A549 (cell line): ENCODE measurements around the gene PHF1. TPM values are rescaled to one million over a fixed set of nuclear protein-coding genes. Genes with fewer than 3 reads are reported as not detected.

ENCODE experiments used
- ATAC-seq, 2 experiments: fragments of 200-7000 bp in 1 of 2; fragments of >200 bp in 1 of 2; cut with Nextera tagmentation in 1 of 2; cut with Tn5 transposase in 1 of 2; 3 replicates each; pipeline versions ENCODE4 v1.8.0 to v1.9.1; 2018 to 2020; ENCODE audit warnings: mild to moderate bottlenecking in 1 of 2, moderate library complexity in 1 of 2
- CTCF ChIA-PET: fragments of 300-600 bp; sonication (Branson Sonifier 250); formaldehyde crosslinking; extraction: SDS; loops from one replicate; lab custom pipeline; 2021; ENCODE audit warnings: antibody characterized with exemption, inconsistent platforms; lab: Yijun Ruan, JAX
- POLR2A ChIA-PET: fragments of 350-600 bp; formaldehyde crosslinking; extraction: SDS; loops from one replicate; lab custom pipeline; 2021; ENCODE audit warnings: antibody characterized with exemption, inconsistent platforms; lab: Yijun Ruan, JAX
- DNase-seq, 2 experiments: peaks; one replicate each; pipeline versions ENCODE4 v3.0.0 to v3.0.0-alpha.2; 2011 to 2016; ENCODE audit warnings: low read depth in 1 of 2, low spot score in 1 of 2
- FAIRE-seq: peaks from 2 replicates; lab custom pipeline; 2011; peaks lifted over from hg19 to GRCh38; lab: Jason Lieb, UNC
- H3K27ac ChIP-seq, 2 experiments: fragments of >200 bp; sonication (Bioruptor Twin); formaldehyde crosslinking; 3 replicates each; pipeline ENCODE4 v1.5.1; 2016 to 2017
- H3K4me1 ChIP-seq: fragments of >200 bp; sonication (Bioruptor Twin); formaldehyde crosslinking; 3 replicates; pipeline ENCODE4 v1.6.1; 2016
- H3K4me2 ChIP-seq: fragments of >200 bp; sonication (Bioruptor Twin); formaldehyde crosslinking; 3 replicates; pipeline ENCODE4 v1.6.1; 2016
- H3K4me3 ChIP-seq: fragments of >200 bp; sonication (Bioruptor Twin); formaldehyde crosslinking; 3 replicates; pipeline ENCODE4 v1.5.1; 2016
- H3K9me3 ChIP-seq: fragments of >200 bp; sonication (Bioruptor Twin); formaldehyde crosslinking; 3 replicates; pipeline ENCODE4 v1.6.1; 2016
- BHLHE40 ChIP-seq: IDR thresholded peaks from 2 replicates; pipeline ENCODE4 v1.6.1; 2012; ENCODE audit warnings: low read depth, low read length, inconsistent platforms
- CBX8 ChIP-seq: fragments of 200-600 bp; sonication (generic); IDR thresholded peaks from 2 replicates; pipeline ENCODE4 v1.6.1; 2016
- CEBPB ChIP-seq, 2 experiments: fragments of >200 bp in 1 of 2; sonication (Bioruptor Twin) in 1 of 2; formaldehyde crosslinking in 1 of 2; IDR thresholded peaks; 2 replicates each; pipeline ENCODE4 v1.6.1; 2012 to 2016
- CHD2 ChIP-seq: fragments of 150-350 bp; IDR thresholded peaks from 2 replicates; pipeline ENCODE4 v1.6.1; 2014; ENCODE audit warnings: low read length; ENCODE audit not compliant: partially characterized antibody
- CHD4 ChIP-seq: fragments of 200-600 bp; sonication (generic); IDR thresholded peaks from 2 replicates; pipeline ENCODE4 v1.6.1; 2016; ENCODE audit warnings: antibody characterized with exemption, mild to moderate bottlenecking, borderline replicate concordance
- EHF ChIP-seq: fragments of 250-450 bp; sonication (Bioruptor Pico); IDR thresholded peaks from 2 replicates; pipeline ENCODE4 v1.5.0; 2020; ENCODE audit warnings: mild to moderate bottlenecking
- FOXS1 ChIP-seq: fragments of 250-450 bp; sonication (Bioruptor Pico); IDR thresholded peaks from 2 replicates; pipeline ENCODE4 v1.5.0; 2020; ENCODE audit warnings: mild to moderate bottlenecking, moderate library complexity
- HDAC2 ChIP-seq: fragments of 200-600 bp; sonication (generic); IDR thresholded peaks from 2 replicates; pipeline ENCODE4 v1.6.1; 2016
- HOXA7 ChIP-seq: fragments of 250-450 bp; sonication (Bioruptor Pico); IDR thresholded peaks from 2 replicates; pipeline ENCODE4 v1.5.0; 2020; ENCODE audit warnings: mild to moderate bottlenecking, moderate library complexity
- HOXB5 ChIP-seq: fragments of 250-450 bp; sonication (Bioruptor Pico); IDR thresholded peaks from 2 replicates; pipeline ENCODE4 v1.5.0; 2020; ENCODE audit warnings: mild to moderate bottlenecking, moderate library complexity
- JUNB ChIP-seq: fragments of >200 bp; sonication (Bioruptor Twin); formaldehyde crosslinking; IDR thresholded peaks from 2 replicates; pipeline ENCODE4 v1.6.1; 2016
- MAFK ChIP-seq: fragments of 450-650 bp; IDR thresholded peaks from 2 replicates; pipeline ENCODE4 v1.6.1; 2014; ENCODE audit not compliant: partially characterized antibody
- NFE2L2 ChIP-seq: fragments of 150-350 bp; conservative IDR thresholded peaks from 2 replicates; pipeline ENCODE4 v1.6.1; 2014; ENCODE audit warnings: low read length
- NPAS2 ChIP-seq: fragments of 250-450 bp; sonication (Bioruptor Pico); IDR thresholded peaks from 2 replicates; pipeline ENCODE4 v1.8.0; 2022; ENCODE audit warnings: mild to moderate bottlenecking, moderate library complexity, borderline replicate concordance
- NR3C1 ChIP-seq: fragments of >200 bp; sonication (Bioruptor Twin); formaldehyde crosslinking; IDR thresholded peaks from 3 replicates; pipeline ENCODE4 v1.6.1; 2017
- PHF8 ChIP-seq: fragments of 200-600 bp; sonication (generic); IDR thresholded peaks from 2 replicates; pipeline ENCODE4 v1.6.1; 2016; ENCODE audit warnings: low read depth, mild to moderate bottlenecking, antibody characterized with exemption, moderate library complexity, borderline replicate concordance
- POLR2A ChIP-seq: IDR thresholded peaks from 2 replicates; pipeline ENCODE4 v1.6.1; 2012; ENCODE audit warnings: mild to moderate bottlenecking, low read length
- POLR2AphosphoS2 ChIP-seq: conservative IDR thresholded peaks from 2 replicates; pipeline ENCODE4 v1.6.1; 2012; ENCODE audit warnings: low read length, improper control_type of control experiment, inconsistent platforms
- RFX5 ChIP-seq: fragments of 450-650 bp; IDR thresholded peaks from 2 replicates; pipeline ENCODE4 v1.7.1; 2014; ENCODE audit warnings: antibody characterized with exemption, mild to moderate bottlenecking, moderate library complexity
- ZFP36 ChIP-seq: fragments of 450-650 bp; IDR thresholded peaks from 2 replicates; pipeline ENCODE4 v1.6.1; 2014; ENCODE audit warnings: borderline replicate concordance; ENCODE audit not compliant: partially characterized antibody
- ZSCAN20 ChIP-seq: fragments of 250-450 bp; sonication (Bioruptor Pico); IDR thresholded peaks from 2 replicates; pipeline ENCODE4 v1.8.0; 2022; ENCODE audit warnings: mild to moderate bottlenecking, moderate library complexity
- WGBS: methylation state at CpG from one replicate; pipeline ENCODE4 v1.1.6; 2017; ENCODE audit errors: missing lambda C conversion rate; 5-methylcytosine and 5-hydroxymethylcytosine counted together
- polyA plus RNA-seq, 4 experiments: library from polyadenylated mRNA; depleted of rRNA in 3 of 4; stranded (reverse); fragments of >200 nt; fragmentation: RNase III in 1 of 4; extraction: RNeasy Plus Mini Kit Qiagen cat#74134 plus additional on column Dnase treatment in 1 of 4; gene quantifications; 2 replicates in 3 of 4; 3 replicates in 1 of 4; pipeline ENCODE4 v1.2.3, GENCODE V29; 2011 to 2017
- TF ChIP-seq, protein P1 (sequence below): IDR thresholded peaks from 2 replicates; pipeline ENCODE4 v1.6.1; 2012; ENCODE audit warnings: low read depth, borderline replicate concordance
- TF ChIP-seq, protein P2 (sequence below): IDR thresholded peaks from 2 replicates; pipeline ENCODE4 v1.6.1; 2012
- TF ChIP-seq, protein P3 (sequence below): fragments of 250-450 bp; sonication (Bioruptor Pico); IDR thresholded peaks from 2 replicates; pipeline ENCODE4 v1.5.0; 2021; ENCODE audit warnings: mild to moderate bottlenecking, moderate library complexity, borderline replicate concordance
- TF ChIP-seq, protein P4 (sequence below): fragments of 200-600 bp; sonication (generic); IDR thresholded peaks from 2 replicates; pipeline ENCODE4 v1.6.1; 2016; ENCODE audit warnings: antibody characterized with exemption, mild to moderate bottlenecking, moderate library complexity
- TF ChIP-seq, protein P5 (sequence below): fragments of >200 bp; sonication (Bioruptor Twin); formaldehyde crosslinking; IDR thresholded peaks from 2 replicates; pipeline ENCODE4 v1.6.1; 2016

PHF1 gene
- polyA plus RNA-seq, 2 of the 4 experiments (the other 2 are of a cell fraction) = 14.0 to 21.4 TPM

DNA sequence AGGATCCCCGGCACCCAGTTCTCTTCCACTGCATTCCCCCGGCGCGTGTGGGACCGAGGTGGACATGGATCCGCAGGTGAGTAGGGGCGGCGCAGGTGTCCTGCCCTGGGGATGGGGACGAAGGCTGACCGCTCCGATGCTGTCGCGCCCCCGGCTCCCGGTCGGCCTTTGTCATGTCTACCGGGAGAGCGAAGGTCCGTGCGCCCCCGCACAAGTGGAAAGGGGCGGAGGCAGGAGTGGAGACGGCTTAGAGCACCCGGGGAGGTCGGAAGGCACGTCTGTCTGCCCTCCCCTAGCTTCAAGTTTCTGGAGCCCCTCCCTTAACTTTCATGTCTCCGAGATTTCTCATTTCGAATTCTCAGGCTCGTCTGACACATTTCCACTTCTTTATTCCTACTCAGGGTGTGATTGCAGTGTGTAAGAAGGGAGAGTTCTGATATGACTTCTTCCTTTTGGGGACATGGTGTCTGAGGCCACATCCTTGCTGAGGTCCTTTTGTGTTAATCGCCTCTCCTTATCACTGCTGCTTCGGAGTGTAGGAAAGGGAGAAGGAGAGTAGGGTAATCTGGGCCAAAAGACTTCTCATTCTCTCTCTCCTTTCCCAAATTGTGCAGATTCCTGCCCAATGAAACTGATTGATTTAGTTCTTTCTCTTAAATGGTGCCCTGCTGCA is 18.8 kb upstream of the PHF1 start:
- Histone ChIP-seq H3K4me3 (peak overlapping the region; percentile 81), H3K4me2 (peak overlapping the region; percentile 91), H3K4me1 (peaks cover 31% of the 10 kb centered on the region), H3K9me3 (no peaks in the 10 kb centered on the region), H3K27ac (peak overlapping the region; percentile 74 to 94)
- 1% methylated on average over 17 of the region's 31 CpGs for WGBS
- TF ChIP-seq POLR2A = no peak
- 0 out of 2 replicates have a peak, but pooled peaks have one; percentile 22 for TF ChIP-seq PHF8
- TF ChIP-seq HOXA7 (CRISPR knock-in tag) = no peak
- ATAC-seq (peak in 1 of 2 experiments; percentile 26; a peak in 5 of 6 replicates), FAIRE-seq (no peak), DNase-seq (no peak)
- POLR2A ChIA-PET = no interaction called here
- CTCF ChIA-PET = no interaction called here

DNA sequence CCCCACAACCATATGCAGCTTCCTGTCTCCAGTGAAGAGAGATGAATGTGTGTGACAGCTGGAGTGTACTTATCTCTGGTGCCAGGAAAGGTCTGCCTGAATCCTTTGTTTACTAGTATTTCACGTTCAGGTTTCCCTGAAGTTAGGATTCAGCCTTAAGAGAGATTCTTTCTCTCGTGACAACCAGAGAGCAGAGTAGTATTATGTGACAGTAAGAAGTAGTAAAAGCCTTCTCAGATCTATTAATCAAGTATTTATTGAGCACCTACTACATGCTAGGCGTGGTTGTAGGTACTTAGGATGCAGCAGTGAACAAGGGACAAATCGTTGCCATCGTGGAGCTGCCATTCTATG is 18.2 kb upstream of the PHF1 start:
- ATAC-seq (no peak), FAIRE-seq (no peak), DNase-seq (no peak)
- H3K4me2 ChIP-seq = peak overlapping the region; percentile 91
- TF ChIP-seq CEBPB (IDR thresholded peaks at IDR 0.05) (no peak), HDAC2 (no peak), EHF (no peak), MAFK (no peak), HOXA7 (CRISPR knock-in tag) (no peak), RFX5 (no peak), CHD4 (no peak), HOXB5 (CRISPR knock-in tag) (no peak), CBX8 (no peak), JUNB (no peak), ZSCAN20 (CRISPR knock-in tag) (no peak), POLR2AphosphoS2 (no peak)
- TF ChIP-seq, protein P1, sequence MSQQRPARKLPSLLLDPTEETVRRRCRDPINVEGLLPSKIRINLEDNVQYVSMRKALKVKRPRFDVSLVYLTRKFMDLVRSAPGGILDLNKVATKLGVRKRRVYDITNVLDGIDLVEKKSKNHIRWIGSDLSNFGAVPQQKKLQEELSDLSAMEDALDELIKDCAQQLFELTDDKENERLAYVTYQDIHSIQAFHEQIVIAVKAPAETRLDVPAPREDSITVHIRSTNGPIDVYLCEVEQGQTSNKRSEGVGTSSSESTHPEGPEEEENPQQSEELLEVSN = no peak
- TF ChIP-seq, protein P2, sequence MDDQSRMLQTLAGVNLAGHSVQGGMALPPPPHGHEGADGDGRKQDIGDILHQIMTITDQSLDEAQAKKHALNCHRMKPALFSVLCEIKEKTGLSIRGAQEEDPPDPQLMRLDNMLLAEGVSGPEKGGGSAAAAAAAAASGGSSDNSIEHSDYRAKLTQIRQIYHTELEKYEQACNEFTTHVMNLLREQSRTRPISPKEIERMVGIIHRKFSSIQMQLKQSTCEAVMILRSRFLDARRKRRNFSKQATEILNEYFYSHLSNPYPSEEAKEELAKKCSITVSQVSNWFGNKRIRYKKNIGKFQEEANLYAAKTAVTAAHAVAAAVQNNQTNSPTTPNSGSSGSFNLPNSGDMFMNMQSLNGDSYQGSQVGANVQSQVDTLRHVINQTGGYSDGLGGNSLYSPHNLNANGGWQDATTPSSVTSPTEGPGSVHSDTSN = no peak
- peak overlapping the region; percentile 74 to 94 for H3K27ac ChIP-seq
- POLR2A ChIA-PET = no interaction called here
- 12% methylated on average over 5 of the region's 5 CpGs for WGBS
- CTCF ChIA-PET = no interaction called here
- H3K9me3 ChIP-seq = no peaks in the 10 kb centered on the region
- H3K4me3 ChIP-seq = peak overlapping the region; percentile 81
- peaks cover 31% of the 10 kb centered on the region for H3K4me1 ChIP-seq

DNA sequence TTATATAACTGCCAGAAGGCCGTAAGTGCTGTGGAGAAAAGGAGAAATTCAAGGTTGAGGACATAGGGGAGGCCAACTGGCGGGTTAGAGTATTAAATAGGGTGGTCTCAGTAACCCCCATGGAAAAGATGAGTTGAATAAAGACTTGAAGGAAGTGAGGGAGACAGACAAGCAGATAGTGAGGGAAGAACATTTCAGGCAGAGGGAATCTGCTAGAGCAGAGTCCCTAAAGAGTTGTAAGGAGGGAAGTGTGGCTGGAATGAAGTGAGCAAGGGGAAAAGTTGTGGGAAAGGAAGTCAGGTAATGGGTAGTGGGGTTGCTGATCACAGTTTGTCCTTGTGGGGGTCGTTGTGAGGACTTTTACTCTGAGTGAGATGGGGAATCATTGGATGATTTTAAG is 17.8 kb upstream of the PHF1 start:
- H3K9me3 ChIP-seq = no peaks in the 10 kb centered on the region
- TF ChIP-seq MAFK = no peak
- TF ChIP-seq CHD2 = no peak
- TF ChIP-seq, protein P1 = no peak
- no peak for TF ChIP-seq BHLHE40
- no peak for TF ChIP-seq NR3C1
- no peak for TF ChIP-seq FOXS1
- TF ChIP-seq, protein P3, sequence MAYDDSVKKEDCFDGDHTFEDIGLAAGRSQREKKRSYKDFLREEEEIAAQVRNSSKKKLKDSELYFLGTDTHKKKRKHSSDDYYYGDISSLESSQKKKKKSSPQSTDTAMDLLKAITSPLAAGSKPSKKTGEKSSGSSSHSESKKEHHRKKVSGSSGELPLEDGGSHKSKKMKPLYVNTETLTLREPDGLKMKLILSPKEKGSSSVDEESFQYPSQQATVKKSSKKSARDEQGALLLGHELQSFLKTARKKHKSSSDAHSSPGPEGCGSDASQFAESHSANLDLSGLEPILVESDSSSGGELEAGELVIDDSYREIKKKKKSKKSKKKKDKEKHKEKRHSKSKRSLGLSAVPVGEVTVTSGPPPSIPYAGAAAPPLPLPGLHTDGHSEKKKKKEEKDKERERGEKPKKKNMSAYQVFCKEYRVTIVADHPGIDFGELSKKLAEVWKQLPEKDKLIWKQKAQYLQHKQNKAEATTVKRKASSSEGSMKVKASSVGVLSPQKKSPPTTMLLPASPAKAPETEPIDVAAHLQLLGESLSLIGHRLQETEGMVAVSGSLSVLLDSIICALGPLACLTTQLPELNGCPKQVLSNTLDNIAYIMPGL (CRISPR knock-in tag) = no peak
- no peak for TF ChIP-seq ZFP36
- no peak for TF ChIP-seq NFE2L2
- TF ChIP-seq, protein P4, sequence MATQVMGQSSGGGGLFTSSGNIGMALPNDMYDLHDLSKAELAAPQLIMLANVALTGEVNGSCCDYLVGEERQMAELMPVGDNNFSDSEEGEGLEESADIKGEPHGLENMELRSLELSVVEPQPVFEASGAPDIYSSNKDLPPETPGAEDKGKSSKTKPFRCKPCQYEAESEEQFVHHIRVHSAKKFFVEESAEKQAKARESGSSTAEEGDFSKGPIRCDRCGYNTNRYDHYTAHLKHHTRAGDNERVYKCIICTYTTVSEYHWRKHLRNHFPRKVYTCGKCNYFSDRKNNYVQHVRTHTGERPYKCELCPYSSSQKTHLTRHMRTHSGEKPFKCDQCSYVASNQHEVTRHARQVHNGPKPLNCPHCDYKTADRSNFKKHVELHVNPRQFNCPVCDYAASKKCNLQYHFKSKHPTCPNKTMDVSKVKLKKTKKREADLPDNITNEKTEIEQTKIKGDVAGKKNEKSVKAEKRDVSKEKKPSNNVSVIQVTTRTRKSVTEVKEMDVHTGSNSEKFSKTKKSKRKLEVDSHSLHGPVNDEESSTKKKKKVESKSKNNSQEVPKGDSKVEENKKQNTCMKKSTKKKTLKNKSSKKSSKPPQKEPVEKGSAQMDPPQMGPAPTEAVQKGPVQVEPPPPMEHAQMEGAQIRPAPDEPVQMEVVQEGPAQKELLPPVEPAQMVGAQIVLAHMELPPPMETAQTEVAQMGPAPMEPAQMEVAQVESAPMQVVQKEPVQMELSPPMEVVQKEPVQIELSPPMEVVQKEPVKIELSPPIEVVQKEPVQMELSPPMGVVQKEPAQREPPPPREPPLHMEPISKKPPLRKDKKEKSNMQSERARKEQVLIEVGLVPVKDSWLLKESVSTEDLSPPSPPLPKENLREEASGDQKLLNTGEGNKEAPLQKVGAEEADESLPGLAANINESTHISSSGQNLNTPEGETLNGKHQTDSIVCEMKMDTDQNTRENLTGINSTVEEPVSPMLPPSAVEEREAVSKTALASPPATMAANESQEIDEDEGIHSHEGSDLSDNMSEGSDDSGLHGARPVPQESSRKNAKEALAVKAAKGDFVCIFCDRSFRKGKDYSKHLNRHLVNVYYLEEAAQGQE = no peak
- TF ChIP-seq JUNB = no peak
- TF ChIP-seq NPAS2 = no peak
- TF ChIP-seq, protein P5, sequence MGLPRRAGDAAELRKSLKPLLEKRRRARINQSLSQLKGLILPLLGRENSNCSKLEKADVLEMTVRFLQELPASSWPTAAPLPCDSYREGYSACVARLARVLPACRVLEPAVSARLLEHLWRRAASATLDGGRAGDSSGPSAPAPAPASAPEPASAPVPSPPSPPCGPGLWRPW = no peak
- TF ChIP-seq, all 56 proteins: peak for 0
- Histone ChIP-seq H3K4me2 (peak overlapping the region; percentile 91), H3K4me1 (peaks cover 31% of the 10 kb centered on the region), H3K4me3 (peak overlapping the region; percentile 81), H3K27ac (peak overlapping the region; percentile 74 to 94; a peak in 3 of 6 replicates)
- ChIA-PET CTCF (no interaction called here), POLR2A (no interaction called here)
- 48% methylated on average over 3 of the region's 3 CpGs for WGBS
- FAIRE-seq (no peak), ATAC-seq (no peak), DNase-seq (no peak)
